NCI-H1436 treated with DMSO at 0.1 percent for 48 hours (cell line): Measurements from ENCODE around the gene DAPK3.
"Not testable (repeated sequence)": the region's sequence is repeated elsewhere in the genome, so short reads cannot be mapped to it uniquely, and the experiment has no call there.

Experiments
- DNase-seq: peaks from one replicate; lab custom pipeline; 2025; lab: John Stamatoyannopoulos, UW

DAPK3 gene

DNA sequence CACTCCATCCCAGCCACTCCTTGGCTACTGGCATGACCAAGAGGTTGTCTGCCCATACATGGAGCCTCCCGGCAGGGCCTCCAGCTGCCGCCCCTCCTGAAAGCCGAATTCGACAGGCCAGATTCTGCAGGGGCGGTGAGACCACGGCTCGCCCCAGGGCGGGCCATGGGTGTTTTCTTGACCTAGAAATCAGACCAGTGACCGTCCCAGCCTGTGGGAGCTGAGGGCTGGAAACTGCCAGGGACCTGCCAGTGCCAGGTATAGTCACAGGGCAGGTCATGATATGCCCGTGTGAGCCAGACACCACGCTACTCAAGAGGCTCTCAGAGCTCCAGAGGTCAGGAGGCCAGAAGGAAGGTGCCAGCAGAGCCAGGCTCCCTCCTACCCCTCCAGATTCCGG is 16.8 kb downstream of the DAPK3 start:
- DNase-seq, result no peak

DNA sequence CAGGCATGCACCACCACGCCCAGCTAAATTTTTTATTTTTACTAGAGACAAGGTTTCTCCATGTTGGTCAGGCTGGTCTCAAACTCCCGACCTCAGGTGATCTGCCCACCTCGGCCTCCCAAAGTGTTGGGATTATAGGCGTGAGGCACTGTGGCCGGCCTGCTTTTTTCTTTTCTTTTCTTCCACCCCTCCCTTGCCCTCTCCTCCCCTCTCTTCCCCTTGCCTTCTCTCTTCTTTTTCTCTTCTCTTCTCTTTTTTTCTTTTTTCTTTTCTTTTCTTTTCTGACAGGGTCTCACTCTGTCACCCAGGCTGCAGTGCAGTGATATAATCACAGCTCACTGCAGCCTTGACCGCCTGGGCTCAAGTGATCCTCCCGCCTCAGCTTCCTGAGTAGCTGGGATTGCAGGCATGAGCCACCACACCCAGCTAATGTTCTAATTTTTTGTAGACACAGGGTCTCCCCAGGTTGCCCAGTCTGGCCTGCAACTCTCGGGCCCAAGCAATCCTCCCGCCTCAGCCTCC is 18.1 kb downstream of the DAPK3 start:
- not testable (repeated sequence) for DNase-seq

- DNase-seq, result no peak
Observed at GRCh38 chr19:3950871-3951861, 19.7 kb downstream of the DAPK3 start.

GRCh38 chr19:3949997-3950859 is 20.7 kb downstream of the DAPK3 start:
- DNase-seq, result no peak

DNA sequence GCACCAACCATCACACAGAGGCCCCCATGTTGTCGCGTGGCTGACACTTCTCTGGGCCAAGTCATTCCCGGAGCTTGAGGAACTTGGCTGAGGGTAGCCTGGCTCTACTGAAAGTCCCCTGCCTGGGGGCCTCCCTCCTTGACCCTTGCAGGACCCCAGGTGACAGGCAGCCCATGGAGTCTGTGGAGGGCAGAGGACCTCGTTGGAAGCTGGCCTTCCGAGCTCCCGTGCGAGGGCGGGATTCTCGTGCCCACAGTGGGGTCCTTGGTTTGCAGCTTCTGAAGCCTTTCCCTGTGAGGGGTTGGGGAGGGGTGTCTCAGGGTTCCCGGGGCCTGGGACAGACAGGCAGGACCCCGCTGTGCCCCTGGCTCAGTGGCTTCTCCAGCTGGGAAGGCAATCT is 21.6 kb downstream of the DAPK3 start:
- DNase-seq, result no peak

DNA sequence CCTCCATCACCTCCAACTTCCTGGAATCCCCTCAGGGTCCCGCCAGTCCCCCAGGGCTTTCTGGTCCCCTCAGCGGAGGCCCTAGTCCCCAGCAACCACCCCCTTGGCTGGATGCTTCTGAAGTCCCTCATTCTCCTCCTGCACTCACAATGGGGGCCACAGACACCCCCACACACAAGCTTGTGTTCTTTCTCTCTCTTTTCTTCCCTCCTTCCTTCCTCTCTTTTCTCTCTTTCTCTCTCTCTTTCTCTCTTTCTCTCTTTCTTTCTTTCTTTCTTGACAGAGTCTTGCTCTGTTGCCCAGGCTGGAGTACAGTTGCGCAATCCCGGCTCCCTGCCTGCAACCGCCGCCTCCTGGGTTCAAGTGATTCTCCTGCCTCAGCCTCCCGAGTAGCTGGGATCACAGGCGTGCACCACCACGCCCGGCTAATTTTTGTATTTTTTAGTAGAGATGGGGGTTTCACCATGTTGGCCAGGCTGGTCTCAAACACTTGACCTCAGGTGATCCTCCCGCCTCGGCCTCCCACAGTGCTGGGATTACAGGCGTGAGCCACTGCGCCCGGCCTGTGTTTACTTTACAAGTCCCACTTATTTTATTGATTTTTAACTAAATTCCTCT is 23.5 kb downstream of the DAPK3 start:
- DNase-seq, result not testable (repeated sequence)

DNA sequence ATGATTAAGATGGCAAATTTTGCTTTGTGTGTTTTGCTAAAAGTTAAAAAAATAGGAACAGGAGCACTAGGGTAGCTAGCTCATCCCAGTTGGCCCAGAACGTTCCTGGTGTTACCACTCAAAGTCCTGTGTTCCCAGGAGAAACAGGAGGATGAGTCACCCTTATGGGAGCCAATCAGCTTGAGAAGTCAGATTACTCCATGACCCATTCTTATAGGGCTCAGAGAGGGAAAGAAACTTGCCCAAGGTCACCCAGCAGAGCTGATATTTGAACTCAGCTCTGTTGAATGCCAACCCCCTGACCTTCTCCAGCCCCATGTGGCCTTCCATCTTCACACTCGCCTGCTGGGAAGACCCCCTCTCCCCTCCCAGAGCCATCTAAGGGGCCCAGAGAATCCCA is 25.1 kb downstream of the DAPK3 start:
- DNase-seq, result no peak

- DNase-seq, result no peak
Observed at GRCh38 chr19:3944018-3944721, 26.7 kb downstream of the DAPK3 start.

DNA sequence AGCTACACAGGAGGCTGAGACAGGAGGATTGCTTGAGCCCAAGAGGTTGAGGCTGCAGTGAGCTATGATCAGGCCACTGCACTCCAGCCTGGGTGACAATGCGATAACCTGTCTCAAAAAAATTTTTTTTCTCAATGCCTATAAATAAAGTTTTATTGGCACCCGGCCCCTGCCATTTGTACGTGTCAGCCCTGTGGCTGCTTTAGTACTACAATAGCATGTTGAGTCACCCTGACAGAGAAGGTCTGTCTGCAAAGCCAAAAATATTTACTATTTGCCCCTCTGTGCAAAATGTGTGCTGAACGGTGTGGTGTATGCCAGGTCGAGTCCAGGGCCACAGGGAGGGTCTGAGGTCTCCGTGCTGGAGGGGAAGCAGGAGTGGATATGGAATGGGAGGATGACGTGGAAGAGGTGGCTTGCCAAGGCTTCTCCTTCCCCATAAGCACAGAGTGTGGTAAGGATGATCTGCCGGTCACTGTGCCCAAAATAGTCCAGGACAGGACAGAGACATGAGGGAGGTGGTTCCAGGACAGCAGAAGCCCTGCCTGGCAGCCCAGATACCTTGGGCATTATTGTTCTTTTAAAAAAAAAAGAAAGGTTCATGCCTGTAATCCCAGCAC is 28.0 kb downstream of the DAPK3 start:
- no peak for DNase-seq

- DNase-seq, result not testable (repeated sequence)
Observed at GRCh38 chr19:3938300-3938950, 32.5 kb downstream of the DAPK3 start.

DNA sequence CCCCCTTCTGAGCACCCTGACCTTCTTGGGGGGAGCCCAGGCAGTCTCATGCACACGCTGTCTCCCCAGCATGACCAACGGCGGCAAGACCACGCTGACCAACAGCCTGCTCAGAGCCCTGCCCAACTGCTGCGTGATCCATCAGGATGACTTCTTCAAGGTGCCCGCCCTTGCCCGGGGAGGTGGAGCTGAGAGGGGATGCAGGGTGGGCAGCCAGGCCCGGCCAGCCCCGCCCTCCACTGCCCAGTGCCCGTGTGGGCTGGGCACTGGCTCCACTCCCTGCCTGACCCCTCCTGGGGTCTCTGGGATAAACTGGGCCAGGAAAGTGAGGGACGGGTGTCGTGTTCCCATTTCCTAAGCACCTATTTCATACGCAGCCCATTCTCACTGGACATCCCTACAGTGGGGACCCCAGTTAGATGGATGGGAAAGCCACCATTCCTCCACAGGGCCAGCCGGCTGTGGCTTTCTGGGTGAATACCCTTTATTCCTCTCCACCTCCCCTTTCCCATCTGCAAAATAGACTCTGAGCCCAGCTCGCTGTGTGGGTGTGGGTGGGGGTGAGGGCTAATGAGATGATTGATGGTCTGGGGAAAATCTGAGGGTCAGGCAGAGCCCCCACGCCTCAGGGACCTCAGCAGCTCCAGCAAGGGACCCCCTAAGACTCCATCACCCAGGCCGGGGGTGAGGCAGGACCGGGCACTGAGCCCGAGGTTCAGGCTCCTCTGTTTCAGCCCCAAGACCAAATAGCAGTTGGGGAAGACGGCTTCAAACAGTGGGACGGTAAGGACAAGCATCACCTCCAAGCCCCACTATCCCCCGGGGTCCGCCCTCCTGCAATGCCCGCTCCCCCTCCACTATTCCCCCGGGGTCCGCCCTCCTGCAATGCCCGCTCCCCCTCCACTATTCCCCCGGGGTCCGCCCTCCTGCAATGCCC is 34.1 kb downstream of the DAPK3 start:
- no peak for DNase-seq

- peak; percentile 27 for DNase-seq
Observed at GRCh38 chr19:3932931-3933810, 37.7 kb downstream of the DAPK3 start, which contains the start of gene NMRK2. NMRK2 (plus strand) TSS chr19:3933069; CDS start chr19:3933672, 603 bp downstream.

DNA sequence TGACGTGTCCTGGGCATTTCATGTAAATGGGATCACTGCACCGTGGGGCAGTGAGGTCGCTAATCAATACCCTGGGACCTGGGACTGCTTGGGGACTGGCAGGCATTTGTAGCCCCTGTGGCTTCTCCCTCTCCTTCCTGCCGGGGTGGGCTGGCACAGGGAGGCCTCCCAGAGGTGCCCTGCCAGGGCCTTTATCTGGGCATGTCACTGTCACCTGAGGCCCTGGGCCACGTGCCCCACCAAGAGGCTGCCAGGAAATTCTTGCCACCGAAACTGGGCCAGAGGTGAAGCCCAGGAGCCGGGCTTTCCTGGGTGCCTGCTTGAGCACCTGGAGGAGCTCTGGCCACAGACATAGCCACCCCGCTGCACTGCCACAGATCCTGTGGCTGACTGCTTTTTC is 39.9 kb downstream of the DAPK3 start:
- DNase-seq, result no peak

DNA sequence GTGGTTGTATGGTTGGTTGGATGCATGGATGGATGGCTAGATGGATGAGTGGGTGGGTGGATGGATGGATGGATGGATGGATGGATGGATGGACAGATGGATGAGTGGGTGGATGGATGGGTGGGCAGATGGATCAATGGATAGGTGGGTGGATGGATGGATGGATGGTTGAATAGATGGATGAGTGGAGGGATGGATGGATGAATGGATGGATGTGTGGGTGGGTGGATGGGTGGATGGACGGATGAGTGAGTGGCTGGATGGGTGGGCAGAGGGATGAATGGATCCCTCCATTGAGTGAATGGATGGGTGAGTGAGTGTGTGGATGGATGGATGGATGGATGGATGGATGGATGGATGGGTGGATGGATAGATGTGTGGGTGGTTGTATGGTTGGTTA is 47.0 kb downstream of the DAPK3 start:
- no peak for DNase-seq

GRCh38 chr19:3923096-3923758 is 47.7 kb downstream of the DAPK3 start:
- DNase-seq, result no peak

- no peak for DNase-seq
Observed at GRCh38 chr19:3919793-3920192, 51.1 kb downstream of the DAPK3 start.

DNA sequence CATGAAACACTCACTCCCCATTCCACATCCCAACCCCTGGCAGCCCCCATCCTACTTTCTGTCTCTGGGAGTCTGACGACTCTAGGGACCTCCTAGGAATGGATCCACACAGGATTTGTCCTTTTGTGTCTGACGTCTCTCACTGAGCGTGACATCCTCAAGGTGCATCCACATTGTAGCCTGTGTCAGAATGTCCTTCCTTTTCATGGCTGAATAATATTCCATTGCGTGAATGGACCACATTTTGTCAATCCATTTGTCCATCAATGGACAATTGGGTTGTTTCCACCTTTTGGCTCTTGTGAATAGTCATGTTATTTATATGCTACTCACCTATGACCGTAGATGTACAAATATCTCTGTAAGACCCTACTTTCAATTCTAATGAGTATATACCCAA is 54.9 kb downstream of the DAPK3 start:
- DNase-seq, result no peak

DNA sequence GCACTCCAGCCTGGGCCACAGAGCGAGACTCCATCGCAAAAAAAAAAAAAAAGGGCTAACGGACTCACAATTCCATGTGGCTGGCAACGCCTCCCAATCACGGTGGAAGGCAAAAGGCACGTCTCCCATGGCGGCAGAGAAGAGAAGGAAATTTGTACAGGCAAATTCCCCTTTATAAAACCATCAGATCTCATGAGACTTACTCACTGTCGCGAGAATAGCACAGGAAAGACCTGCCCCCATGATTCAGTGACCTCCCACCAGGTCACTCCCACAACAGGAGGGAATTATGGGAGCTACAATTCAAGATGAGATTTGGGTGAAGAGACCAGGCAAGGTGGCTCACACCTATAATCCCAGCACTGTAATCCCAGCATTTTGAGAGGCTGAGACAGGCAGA is 56.7 kb downstream of the DAPK3 start:
- DNase-seq, result no peak
